HG03378 (cell line): ENCODE measurements around the gene ZNF616.

Experiments used
- ATAC-seq: cut with Tn5 transposase; IDR thresholded peaks from one replicate; pipeline ENCODE4 v1.9.1; 2021; ENCODE audit warnings: mild to moderate bottlenecking, moderate library complexity; ENCODE audit not compliant: unreplicated experiment

The ZNF616 gene

DNA sequence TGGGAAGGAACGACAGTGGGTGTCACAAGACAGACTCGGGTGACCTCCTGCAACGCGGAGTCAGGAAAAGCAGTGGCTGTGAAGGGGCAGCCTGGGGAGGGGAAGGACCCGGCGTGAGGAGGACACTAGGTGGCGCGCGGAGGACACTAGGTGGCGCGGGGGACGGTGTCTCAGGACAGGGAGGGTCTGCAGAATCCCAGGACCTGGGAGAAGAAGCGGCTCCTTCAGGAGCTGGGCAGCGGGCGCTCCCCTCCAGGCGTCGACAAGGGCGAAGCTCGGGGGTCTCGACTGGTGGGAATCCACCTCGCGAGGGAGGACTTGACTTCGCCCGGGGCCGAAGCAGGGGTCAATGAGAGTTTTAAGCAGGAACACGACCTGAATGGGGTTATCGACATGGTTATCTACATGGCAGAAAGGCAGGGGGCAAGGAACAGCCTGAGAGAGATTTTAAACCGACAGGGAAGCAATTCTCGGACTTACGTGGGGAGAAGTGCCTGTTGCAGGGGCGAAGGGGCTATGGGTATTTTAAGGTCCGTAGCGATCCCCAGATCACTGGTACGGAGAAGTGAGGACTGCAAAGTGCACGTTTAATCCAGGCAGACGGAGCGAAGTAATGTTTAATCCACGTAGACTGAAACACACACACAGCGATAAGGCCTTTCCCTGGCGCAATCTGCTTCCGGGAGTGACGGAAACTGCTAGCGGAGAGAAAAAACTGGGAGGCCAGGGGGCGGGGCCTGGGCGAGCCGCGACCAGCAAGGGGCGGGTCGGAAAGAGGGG is at the start of gene ZNF616:
TSS of gene ZNF616 (minus strand) at position 687 of the 780 bp plus-strand sequence. CDS start 9,426 bp downstream, outside the sequence.
- peak; percentile 55 for ATAC-seq

DNA sequence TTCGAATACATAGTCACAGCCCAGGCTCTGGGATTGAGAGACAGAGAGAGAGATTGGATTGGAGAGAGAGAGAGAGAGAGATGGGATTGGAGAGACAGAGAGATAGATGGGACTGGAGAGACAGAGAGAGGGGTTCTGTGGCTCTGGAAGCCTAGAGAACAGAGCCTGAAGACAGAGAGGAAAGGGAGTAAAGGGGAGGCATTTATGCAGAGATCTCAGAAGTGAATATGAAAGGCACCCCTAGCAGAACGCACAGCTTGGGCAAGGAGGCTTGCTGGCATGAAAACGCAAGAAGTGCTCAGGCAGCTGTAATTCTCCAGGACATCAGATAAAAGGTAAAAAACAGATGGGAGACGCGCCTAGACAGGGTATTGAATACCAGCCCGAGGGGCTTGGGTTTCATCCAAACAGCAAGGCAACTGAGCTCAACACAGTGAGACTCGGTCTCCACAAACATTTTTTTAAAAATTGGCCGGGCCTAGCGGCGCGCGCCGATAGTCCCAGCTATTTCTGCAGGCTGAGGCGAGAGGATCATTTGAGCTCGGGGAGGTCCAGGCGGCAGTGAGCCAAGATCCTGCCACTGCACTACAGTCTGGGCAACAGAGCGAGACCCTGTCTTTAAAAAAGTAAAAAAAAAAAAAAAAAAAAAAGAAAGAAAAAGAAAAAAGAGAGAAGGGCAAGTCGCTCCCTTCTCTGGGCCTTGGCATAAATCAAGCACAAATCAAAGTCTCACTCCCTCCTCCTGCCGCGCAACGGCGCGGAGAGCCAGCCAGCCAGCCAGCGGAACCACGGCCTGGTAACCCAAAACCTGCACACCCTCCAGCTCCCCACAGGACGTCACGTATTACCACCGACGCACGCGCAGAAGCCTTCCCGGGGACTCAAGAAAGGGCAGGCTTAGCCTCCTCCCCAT is 49.3 kb upstream of the ZNF616 start:
- no peak for ATAC-seq

DNA sequence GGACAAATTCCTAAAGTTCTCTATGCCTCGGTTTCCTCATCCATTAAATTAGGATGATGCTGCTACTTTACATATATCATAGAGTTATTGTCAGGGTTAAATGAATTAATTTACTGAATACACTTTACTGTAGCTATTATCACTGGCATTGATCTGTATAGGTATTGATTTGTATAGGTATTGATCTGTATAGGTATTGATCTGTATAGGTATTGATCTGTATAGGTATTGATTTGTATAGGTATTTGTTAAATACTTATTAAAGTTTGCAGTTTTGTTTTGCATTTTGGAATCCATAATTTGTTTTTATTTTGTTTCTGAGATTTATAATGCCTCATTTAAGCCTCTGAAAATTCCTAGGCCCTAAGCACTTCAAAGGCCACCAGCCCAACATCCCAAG is 47.7 kb upstream of the ZNF616 start:
- ATAC-seq: no peak

DNA sequence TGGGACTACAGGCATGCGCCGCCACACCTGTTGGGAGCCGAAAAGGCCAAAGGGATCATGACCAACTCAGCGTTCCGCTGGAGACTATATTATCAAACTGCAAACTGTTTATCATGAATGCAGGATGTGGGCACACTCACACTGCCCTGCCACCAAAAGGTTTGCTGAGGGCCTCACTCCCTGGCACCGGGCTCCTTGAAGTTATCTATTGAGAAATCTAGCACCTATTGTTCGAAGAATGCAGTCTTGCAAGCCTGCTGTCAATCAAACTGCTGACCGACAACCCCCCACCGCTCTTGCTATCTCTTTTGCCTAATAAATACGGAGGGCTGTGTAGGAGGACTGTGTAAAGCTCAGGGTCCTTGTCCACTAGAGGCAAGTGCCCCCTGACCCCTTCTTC is 36.8 kb upstream of the ZNF616 start:
- no peak for ATAC-seq

DNA sequence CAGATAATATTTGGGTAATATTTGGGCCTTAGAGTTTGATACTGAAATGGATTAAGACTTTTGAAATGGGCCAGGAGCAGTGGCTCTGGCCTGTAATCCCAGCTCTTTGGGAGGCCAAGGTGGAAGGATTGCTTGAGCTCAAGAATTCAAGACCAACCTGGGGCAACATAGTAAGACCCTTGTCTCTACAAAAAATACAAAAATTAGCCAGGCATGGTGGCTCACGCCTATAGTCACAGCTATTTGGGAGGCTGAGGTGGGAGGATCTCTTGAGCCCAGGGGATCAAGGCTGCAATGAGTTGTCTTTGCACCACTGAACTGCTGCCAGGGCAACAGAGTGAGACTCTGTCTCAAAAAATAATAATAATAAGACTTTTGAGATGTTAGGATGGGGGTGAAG is 32.6 kb upstream of the ZNF616 start:
- ATAC-seq: no peak

DNA sequence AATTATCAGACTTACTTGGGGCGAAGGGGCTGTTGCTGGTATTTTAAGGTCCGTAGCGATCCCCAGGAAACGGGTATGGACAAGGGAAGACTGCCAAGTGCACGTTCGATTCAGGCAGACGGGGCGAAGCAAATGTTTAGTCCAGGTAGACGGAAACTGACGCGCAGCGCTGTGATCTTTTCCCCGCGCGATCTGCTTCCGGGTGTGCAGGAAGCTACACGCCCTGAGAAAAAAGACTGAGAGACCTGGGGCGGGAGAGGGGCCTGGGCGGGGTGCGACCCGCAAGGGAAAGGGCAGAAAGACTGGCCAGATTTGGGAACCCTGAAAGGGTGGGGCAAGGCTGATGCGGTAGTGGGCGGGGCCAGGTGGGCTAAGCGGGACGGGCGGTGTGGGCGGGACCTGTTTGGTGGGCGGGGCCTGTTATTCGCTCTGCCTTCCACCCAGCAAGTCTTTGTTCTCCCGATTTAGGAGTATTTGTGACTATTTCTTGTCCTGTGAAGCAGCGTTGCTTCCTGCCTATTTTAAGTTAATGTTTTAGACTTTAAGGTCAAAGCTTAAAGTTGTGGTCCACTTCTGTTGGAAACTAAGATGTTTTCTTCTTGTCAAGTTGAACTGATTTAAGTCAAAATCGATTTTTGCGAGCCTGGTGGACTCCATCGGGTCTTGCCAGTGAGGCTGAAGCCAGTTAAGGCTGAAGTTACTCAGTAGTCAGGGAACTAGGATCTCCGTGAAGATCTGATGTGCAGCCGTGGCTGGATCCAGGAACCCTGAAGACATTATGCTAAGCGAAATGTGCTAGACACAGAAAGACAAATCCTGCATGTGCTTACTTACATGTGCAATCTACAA is 31.8 kb upstream of the ZNF616 start, which contains the start of gene ZNF836:
TSS of gene ZNF836 (minus strand) at position 301 of the 849 bp plus-strand sequence. CDS start 3,549 bp downstream, outside the sequence.
- no peak for ATAC-seq

DNA sequence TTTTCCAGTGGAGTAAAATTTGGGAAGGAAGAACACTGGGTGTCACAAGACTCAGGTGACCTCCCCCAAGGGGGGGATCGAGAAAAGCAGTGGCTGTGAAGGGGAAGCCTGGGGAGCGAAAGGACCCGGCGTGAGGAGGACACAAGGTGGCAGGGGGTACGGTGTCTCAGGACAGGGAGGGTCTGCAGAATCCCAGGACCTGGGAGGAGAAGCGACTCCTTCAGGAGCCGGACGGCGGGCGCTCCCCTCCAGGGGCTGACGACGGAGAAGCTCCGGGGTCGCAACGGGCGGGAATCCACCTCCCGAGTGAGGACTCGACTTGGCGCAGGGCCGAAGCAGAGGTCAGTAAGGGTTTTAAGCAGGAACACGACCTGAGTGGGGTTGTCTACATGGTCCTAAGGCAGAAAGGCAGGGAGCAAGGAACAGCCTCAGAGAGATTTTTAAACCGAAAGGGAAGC is 31.2 kb upstream of the ZNF616 start:
- no peak for ATAC-seq

DNA sequence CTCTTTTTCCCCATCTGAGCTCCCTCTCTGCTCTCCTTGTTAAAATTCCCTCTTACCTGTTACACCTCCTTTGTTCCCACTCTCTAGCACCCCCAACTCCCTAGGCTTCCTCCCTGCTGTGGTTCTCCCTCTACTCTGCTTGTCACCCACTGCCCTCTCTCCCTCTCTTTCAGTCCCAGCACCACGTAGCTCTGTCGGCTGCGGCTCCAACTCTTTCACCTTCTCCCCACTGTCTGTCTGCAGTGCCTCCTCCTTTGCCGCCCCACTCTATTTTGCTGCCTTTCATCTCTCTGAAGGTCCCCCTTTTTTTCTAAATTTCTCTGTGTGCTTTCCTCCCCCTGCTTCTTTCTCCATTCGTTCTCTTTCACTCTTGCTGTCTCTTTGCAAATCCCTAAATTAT is 30.6 kb upstream of the ZNF616 start:
- ATAC-seq: no peak

DNA sequence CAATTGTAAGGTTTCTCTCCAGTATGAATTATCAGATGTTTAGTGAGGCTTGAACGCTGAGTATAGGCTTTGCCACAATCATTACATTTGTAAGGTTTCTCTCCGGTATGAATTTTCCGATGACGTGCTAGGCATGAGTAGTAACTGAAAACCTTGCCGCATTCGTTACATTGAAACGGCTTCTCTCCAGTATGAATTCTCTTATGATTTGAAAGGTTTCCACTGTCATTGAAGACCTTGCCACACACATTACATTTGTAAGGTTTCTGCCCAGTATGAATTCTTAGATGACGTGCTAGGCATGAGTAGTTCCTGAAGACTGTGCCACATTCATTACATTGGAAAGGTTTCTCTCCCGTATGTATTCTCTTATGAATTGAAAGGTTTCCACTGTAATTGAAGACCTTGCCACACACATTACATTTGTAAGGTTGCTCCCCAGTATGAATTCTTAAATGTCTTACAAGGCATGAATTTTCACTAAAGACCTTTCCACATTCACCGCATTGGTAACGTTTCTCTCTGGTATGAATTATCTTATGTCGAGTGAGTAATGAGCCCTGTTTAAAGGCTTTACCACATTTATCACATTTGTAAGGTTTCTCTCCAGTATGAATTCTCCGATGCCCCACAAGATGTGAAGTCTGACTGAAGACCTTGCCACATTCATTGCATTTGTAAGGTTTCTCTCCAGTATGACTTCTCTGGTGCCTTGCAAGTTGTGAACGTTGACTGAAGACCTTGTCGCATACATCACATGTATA is 16.0 kb upstream of the ZNF616 start:
- ATAC-seq: no peak

DNA sequence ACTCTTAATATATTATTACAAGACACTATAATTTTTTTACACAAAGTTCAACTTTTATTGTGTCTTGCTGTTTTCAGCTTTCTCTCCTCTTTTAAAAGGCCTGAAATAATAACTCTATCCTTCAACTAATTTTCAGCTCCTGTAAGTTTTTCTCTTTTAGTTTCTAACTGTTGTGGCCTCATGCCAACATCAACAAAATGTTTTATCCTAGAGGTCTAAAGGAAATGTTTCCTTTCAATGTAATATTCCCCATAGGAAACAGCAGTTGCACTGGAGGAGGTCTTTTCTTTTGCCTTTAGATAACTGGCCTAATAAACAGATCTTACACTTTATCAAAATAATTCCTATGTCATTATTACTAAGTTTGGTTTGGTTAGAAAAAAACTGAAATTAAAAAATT is 8.5 kb upstream of the ZNF616 start:
- no peak for ATAC-seq

DNA sequence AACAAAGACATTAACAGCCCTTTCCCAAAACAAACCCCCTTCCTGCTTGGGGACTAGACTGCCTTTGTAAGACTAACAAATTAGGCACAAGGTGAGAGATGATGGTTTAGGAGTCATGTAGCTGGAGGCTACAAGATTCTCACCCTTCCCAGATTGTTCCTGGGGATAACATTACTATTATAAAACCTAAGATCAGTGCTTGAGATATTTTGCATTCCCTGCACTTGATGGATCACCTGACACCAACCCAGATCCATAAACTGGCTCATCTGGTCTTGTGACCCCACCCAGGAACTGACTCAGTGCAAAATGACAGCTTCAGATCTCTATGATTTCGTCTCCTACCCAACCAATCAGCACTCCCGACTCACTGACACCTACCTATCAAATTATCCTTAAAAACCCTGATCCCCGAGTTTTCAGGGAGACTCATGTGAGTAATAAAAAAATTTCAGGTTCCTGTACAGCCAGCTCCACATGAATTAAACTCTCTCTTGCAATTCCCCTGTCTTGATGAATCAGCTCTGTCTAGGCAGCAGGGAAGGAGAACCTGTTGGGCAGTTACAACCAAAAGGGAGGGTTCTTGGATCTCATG is 2.4 kb upstream of the ZNF616 start:
- ATAC-seq: no peak

DNA sequence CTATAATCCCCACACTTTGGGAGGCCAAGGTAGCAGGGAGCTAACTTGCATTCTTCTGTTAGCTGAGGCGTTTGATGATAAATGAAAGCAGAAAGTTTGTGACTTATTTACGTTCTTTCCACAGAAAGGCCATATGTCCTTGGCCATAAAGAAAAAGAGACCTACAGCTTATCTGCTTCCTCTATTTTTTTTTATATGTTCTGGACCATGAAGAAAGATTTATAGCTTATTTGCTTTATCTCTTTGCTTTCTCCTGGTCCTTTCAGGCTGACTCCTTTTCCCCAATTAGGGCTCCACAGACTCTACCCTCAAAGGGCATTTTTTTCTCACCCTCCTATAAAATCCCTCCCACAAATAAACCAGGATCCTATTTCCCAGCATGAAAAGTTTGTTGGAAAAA is 1.5 kb upstream of the ZNF616 start:
- no peak for ATAC-seq

DNA sequence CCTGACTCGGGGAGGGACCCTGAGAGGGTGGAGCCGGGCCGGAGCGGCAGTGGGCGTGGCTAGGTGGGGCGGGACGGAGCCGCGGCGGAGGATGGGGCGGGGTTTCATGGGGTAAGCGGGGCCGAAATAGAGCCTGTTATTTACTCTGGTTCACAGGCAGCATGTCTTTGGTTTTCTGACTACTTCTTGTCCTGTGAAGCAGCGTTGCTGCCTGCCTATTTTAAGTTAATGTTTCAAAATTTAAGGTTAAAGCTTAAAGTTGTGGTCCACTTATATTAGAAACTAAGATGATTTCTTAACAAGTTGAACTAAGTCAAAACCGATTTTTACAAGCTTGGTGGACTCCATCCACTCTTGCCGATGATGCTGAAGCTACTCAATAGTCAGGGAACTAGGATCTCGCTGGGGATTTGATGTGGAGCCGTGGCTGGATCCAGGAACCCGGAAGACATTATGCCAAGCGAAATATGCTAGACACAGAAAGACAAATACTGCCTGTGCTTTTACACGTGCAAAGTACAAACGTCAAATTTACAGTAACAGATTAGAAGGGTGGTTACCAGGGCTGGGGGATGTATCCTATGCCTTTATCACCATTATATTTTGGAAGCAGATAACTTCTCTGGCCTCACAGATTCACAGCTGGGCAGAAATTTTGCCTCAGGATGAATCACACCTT is 433 bp upstream of the ZNF616 start:
- ATAC-seq: peak; percentile 60

DNA sequence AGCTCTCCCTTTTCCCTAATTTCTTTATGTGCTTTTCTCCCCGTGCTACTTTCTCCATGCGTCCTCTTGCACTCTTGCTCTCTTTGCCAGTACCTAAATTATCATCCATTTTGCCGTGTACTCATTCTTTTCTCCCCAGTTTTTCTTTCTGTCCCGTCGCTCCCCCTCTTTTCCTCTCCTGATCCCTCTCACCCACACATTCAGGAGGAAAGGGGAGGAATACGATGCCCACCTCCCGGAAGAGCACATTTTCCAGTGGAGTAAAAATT is 821 bp downstream of the ZNF616 start:
- no peak for ATAC-seq

DNA sequence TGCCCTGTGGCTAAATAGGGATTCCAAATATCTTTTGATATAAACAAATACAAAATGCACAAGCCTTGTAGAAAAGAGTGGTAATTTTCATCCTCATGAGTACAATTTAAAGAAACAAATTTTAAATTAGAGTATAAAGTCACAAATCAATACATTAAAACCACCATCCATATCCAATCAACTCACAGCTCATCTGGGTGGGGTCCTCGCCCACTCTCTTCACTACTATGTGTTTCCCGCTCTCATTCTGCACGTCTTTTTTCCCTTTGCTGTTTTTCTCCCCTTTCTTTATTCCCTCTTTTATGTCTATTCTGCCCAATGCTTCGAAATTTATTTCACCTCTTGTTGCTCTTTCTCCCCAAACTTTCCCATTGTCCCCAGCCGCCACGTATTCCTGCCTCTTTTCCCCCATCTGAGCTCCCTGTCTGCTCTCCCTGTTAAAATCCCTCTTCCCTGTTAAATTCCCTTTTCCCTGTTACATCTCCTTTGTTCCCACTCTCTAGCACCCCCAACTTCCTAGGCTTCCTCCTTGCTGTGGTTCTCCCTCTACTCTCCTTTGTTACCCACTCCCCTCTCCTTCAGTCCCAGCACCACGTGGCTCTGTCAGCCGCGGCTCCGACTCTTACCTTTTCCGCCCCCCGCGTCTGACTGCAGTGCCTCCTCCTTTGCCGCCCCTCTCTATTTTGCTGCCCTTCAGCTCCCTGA is 1.3 kb downstream of the ZNF616 start:
- ATAC-seq: no peak

DNA sequence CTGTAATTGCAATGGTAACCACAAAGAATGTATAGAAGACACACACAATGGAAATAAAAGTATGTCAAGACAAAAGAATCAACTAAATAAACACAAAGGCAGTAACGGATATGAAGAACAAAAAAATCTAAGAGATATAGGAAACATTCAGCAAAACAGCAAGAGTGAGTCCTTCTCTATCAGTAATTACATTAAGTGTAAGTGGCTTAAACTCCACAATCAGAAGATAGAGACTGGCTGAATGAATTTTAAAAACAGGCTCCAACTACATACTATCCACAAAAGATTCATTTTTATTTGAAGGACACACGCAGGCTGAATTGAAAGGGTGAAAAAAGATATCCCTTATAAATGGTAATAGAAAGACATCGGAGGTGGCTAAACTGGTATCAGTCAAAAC is 19.5 kb downstream of the ZNF616 start:
- ATAC-seq: no peak

DNA sequence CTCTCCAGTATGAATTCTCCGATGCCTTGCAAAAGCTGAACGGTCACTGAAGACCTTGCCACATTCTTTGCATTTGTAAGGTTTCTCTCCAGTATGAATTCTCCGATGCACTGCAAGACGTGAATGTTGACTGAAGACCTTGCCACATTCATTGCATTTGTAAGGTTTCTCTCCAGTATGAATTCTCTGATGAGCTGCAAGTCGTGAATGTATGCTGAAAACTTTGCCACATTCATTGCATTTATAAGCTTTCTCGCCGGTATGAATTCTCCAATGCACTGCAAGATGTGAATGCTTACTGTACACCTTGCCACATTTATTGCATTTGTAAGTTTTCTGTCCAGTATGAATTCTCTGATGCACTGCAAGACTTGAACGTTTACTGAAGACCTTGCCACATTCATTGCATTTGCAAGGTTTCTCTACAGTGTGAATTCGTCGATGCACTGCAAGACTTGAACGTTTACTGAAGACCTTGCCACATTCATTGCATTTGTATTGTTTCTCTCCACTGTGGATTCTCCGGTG is 24.1 kb downstream of the ZNF616 start:
- no peak for ATAC-seq

DNA sequence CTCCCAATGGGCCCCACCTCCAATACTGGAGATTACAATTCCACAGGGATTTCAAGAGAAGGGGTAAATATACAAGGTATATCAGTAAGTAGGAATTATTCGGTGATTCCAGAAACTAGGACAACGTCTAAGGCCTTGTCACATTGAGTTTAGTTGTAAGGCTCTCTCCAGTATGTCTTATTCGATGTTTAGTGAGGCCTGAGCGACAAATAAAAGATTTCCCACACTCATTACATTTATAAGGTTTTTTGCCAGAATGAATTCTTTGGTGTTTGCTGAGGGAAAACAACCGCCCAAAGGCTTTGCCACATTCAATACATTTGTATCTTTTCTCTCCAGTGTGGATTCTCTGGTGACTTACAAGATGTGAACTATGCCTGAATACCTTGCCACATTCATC is 25.0 kb downstream of the ZNF616 start:
- ATAC-seq: no peak

DNA sequence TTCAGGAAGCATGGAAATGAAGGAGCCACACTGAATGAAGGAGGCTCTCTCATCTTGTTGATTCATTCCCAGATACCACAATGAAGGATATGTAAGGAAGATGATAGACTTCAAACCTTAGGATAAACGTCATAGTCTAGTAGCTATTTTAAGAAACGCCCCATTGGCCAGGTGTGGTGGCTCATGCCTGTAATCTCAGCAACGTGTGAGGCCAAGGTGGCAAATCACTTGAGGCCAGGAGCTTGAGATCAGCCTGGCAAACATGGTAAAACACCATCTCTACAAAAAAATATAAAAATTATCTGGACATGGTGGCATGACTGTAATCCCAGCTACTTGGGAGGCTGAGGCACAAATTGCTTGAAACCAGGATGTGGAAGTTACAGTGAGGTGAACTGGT is 27.1 kb downstream of the ZNF616 start:
- no peak for ATAC-seq
